Immature natural killer cell (primary cell): ENCODE results near the gene MEMO1. TPM values are rescaled to one million over a fixed set of nuclear protein-coding genes. Genes with fewer than 3 reads are reported as not detected.
"Not testable (repeated sequence)": the region's sequence is repeated elsewhere in the genome, so short reads cannot be mapped to it uniquely, and the experiment has no call there.

ENCODE experiments used
- DNase-seq, 3 donors: peaks; one replicate each; pipeline ENCODE4 v3.0.0; 2022; ENCODE audit warnings: mixed read lengths in 1 of 3
- H3K27ac Mint-ChIP-seq, 6 donors: one replicate each; pipeline ENCODE4 v1.8.0; 2020; ENCODE audit warnings: mixed read lengths in 6 of 6, mild to moderate bottlenecking in 5 of 6, inconsistent platforms in 4 of 6, moderate library complexity in 3 of 6
- H3K27me3 Mint-ChIP-seq, 3 donors: one replicate each; pipeline ENCODE4 v1.8.0; 2020 to 2021; ENCODE audit warnings: low read depth in 3 of 3, mild to moderate bottlenecking in 3 of 3, mixed read lengths in 3 of 3, moderate library complexity in 3 of 3, inconsistent platforms in 1 of 3
- H3K36me3 Mint-ChIP-seq, 3 donors: one replicate each; pipeline ENCODE4 v1.8.0; 2020; ENCODE audit warnings: mixed read lengths in 3 of 3, inconsistent platforms in 2 of 3, mild to moderate bottlenecking in 2 of 3
- H3K4me1 Mint-ChIP-seq, 2 donors: one replicate each; pipeline ENCODE4 v1.8.0; 2020; ENCODE audit warnings: inconsistent platforms in 2 of 2, mild to moderate bottlenecking in 2 of 2, mixed read lengths in 2 of 2, moderate library complexity in 1 of 2
- H3K4me3 Mint-ChIP-seq, 5 donors: one replicate each; pipeline ENCODE4 v1.8.0; 2020; ENCODE audit warnings: mild to moderate bottlenecking in 5 of 5, mixed read lengths in 5 of 5, inconsistent platforms in 3 of 5, moderate library complexity in 3 of 5
- H3K9me3 Mint-ChIP-seq, 6 donors: one replicate each; pipeline ENCODE4 v1.8.0; 2020; ENCODE audit warnings: mild to moderate bottlenecking in 6 of 6, mixed read lengths in 6 of 6, inconsistent platforms in 4 of 6, moderate library complexity in 3 of 6
- polyA plus RNA-seq, 3 donors: library from polyadenylated mRNA; unstranded; fragments of 300-500 nt; fragmentation: Illumina TruSeq; gene quantifications; one replicate each; pipeline ENCODE4 v1.2.3, GENCODE V29; 2021

Gene MEMO1
- polyA plus RNA-seq, 3 donors from 2014 or later = 32.8 to 49.1 (median 35.6) TPM

- H3K27me3 Mint-ChIP-seq, H3K9me3 Mint-ChIP-seq, H3K4me1 Mint-ChIP-seq, H3K4me3 Mint-ChIP-seq, DNase-seq: not testable (repeated sequence)
- H3K36me3 Mint-ChIP-seq = peaks cover 3 to 10% (median 6%) of the 10 kb centered on the region in 3 donors
- peak overlapping the region in 1 of 6 donors; percentile 8 for H3K27ac Mint-ChIP-seq
These were observed 147.7 kb downstream of the MEMO1 start for GRCh38 chr2:31863015-31863656.

DNA sequence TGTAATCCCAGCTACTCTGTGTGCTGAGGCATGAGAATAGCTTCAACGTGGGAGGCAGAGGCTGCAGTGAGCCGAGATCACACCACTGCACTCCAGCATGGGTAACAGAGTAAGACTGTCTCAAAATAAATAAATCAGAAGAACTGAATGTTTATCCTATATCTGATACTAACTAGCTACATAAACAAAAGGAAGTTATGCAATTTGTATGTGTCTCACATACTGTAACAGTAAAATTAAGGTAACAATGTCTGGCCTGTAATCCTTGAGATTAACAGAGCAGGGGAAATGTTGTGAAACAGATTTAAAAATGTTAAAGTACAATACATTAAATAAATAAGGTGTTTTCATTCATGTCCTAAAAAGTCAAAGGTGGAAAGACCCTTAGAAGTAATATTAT lies 150.8 kb downstream of the MEMO1 start:
- H3K4me1 Mint-ChIP-seq = no peaks in the 10 kb centered on the region
- H3K9me3 Mint-ChIP-seq = no peaks in the 10 kb centered on the region
- H3K36me3 Mint-ChIP-seq = peaks cover 0 to 7% (median 0%) of the 10 kb centered on the region in 3 donors
- H3K27ac Mint-ChIP-seq = no peak overlapping the region
- no peaks in the 10 kb centered on the region for H3K27me3 Mint-ChIP-seq
- H3K4me3 Mint-ChIP-seq = no peak overlapping the region
- DNase-seq = no peak

DNA sequence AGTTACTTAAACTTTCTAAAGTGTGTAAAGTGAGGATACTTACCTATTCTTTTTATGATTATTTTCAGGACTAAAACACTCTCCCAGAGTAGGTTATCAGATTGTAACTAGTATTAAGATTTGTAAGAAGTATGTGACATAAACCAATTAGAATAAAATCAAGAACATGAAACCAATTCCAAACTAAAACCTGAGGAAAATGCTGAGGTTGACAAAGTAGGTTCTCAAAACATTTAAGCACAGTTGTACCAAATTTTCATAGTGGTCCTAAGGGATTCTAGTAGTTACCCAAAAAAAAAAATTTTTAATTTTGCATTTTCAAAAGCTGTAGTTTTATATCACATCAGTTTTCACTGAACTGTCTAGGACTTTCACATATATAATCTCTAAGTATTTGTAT lies 157.3 kb downstream of the MEMO1 start:
- Mint-ChIP-seq H3K36me3 (peaks cover 0 to 9% (median 6%) of the 10 kb centered on the region in 3 donors), H3K27ac (no peak overlapping the region), H3K4me1 (no peaks in the 10 kb centered on the region), H3K27me3 (peaks cover 0 to 2% (median 0%) of the 10 kb centered on the region in 3 donors), H3K9me3 (no peaks in the 10 kb centered on the region), H3K4me3 (no peak overlapping the region)
- DNase-seq = no peak

DNA sequence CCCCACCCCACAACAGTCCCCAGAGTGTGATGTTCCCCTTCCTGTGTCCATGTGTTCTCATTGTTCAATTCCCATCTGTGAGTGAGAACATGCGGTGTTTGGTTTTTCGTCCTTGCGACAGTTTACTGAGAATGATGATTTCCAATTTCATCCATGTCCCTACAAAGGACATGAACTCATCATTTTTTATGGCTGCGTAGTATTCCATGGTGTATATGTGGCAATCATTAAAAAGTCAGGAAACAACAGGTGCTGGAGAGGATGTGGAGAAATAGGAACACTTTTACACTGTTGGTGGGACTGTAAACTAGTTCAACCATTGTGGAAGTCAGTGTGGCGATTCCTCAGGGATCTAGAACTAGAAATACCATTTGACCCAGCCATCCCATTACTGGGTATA lies 168.7 kb downstream of the MEMO1 start:
- not testable (repeated sequence) for H3K4me1 Mint-ChIP-seq

DNA sequence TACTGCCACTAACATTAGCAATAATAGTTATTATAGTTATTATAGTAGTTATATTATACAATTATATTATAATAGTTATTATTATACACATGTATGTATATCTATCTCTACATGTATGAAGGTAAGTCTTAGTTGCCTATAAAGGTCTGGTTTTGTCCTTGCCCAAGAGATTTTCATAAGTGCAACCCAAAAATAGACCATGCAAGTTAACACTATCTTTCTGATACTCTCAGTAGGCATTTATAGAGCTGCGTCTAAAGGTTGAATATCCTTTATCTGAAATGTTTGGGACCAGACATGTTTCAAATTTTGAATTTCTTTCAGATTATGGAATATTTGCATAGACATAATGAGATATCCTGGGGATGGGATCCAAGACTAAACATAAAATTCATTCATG lies 175.4 kb downstream of the MEMO1 start:
- H3K4me1 Mint-ChIP-seq = no peaks in the 10 kb centered on the region
- H3K27ac Mint-ChIP-seq = no peak overlapping the region
- H3K36me3 Mint-ChIP-seq = no peaks in the 10 kb centered on the region
- peaks cover 0 to 1% (median 0%) of the 10 kb centered on the region in 3 donors for H3K27me3 Mint-ChIP-seq
- H3K9me3 Mint-ChIP-seq = peaks cover 0 to 3% (median 0%) of the 10 kb centered on the region in 6 donors
- H3K4me3 Mint-ChIP-seq = no peak overlapping the region
- DNase-seq = no peak

More for the DNA sequence above, 168.7 kb downstream of the MEMO1 start:
- H3K9me3 Mint-ChIP-seq, H3K36me3 Mint-ChIP-seq, H3K27ac Mint-ChIP-seq, H3K4me3 Mint-ChIP-seq, H3K27me3 Mint-ChIP-seq, DNase-seq: not testable (repeated sequence)

GRCh38 chr2:31832363-31832762 lies 178.4 kb downstream of the MEMO1 start:
- Mint-ChIP-seq H3K27ac (no peak overlapping the region), H3K4me3 (no peak overlapping the region)

DNA sequence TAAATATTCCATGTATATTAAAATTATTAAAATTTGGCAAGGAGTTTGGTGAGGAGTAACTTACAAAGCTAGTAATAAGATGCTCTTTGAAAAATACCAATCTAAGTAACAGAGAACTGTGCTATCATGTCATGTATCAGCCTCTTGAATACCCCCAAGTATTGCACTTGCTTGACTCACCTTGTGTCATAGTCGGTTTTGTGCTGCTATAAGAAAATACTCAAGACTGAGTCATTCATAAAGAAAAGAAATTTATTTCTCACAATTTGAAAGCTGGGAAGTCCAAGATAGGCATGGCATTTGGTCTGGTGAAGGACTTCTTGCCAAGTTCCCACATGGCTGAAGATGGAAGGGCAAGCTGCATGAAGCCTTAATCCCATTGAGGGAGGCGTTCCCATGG lies 179.2 kb downstream of the MEMO1 start:
- Mint-ChIP-seq H3K27me3 (peaks cover 2 to 12% (median 5%) of the 10 kb centered on the region in 3 donors), H3K4me1 (no peaks in the 10 kb centered on the region), H3K36me3 (peaks cover 0 to 9% (median 8%) of the 10 kb centered on the region in 3 donors), H3K4me3 (no peak overlapping the region), H3K9me3 (peaks cover 12 to 24% (median 14%) of the 10 kb centered on the region in 6 donors), H3K27ac (no peak overlapping the region)
- no peak for DNase-seq

More at GRCh38 chr2:31832363-31832762, 178.4 kb downstream of the MEMO1 start:
- Mint-ChIP-seq H3K36me3 (peaks cover 0 to 7% (median 6%) of the 10 kb centered on the region in 3 donors), H3K4me1 (no peaks in the 10 kb centered on the region), H3K27me3 (peaks cover 0 to 12% (median 5%) of the 10 kb centered on the region in 3 donors), H3K9me3 (peaks cover 8 to 17% (median 10%) of the 10 kb centered on the region in 6 donors)
- no peak for DNase-seq

DNA sequence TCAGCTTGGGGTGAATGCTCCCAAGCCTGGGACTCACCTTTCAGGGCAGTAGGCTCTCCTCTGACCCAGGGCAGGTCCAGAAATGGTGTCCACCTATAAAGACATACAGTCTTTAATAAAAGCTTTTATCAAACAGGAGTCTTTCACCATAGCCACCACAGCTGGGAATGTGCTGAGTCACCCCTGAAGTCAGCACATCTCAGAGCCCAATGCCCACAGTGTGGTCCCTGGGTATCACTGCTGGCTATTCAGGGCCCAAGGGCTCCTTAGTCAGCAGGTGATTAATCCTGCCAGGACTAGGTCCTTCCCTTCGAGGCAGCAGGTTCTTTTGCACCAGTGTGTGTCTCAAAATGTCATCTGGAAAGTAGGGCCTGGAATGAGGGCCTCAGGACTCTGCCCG lies 181.9 kb downstream of the MEMO1 start:
- H3K4me3 Mint-ChIP-seq = no peak overlapping the region
- no peaks in the 10 kb centered on the region for H3K4me1 Mint-ChIP-seq
- H3K27ac Mint-ChIP-seq = no peak overlapping the region
- peaks cover 18 to 35% (median 22%) of the 10 kb centered on the region in 6 donors for H3K9me3 Mint-ChIP-seq
- peaks cover 2 to 12% (median 7%) of the 10 kb centered on the region in 3 donors for H3K27me3 Mint-ChIP-seq
- no peak for DNase-seq
- peaks cover 0 to 15% (median 8%) of the 10 kb centered on the region in 3 donors for H3K36me3 Mint-ChIP-seq

DNA sequence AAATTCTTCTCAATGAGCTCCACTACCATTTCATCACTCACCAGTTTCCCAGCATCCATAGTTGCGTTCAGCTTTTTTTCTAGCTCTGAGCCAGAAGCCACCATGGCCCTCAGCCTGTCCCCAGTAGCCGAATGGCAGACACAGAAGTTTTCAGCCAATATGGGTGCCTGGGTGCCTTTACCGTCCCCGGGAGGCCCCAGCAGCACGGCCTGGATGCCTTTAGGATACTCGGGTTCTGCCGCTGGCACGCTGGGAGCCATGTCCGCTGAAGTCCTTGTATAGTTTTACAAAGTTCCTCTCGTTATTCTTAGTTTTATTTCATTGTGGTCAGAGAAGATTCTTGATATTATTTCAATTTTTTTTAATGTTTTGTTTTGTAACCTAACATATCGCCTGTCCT lies 187.2 kb downstream of the MEMO1 start:
- H3K27me3 Mint-ChIP-seq = peaks cover 2 to 6% (median 5%) of the 10 kb centered on the region in 3 donors
- no peak overlapping the region for H3K4me3 Mint-ChIP-seq
- H3K9me3 Mint-ChIP-seq = peaks cover 20 to 55% (median 29%) of the 10 kb centered on the region in 6 donors

GRCh38 chr2:31822587-31822986 lies 188.2 kb downstream of the MEMO1 start:
- Mint-ChIP-seq H3K9me3 (peaks cover 19 to 49% (median 23%) of the 10 kb centered on the region in 6 donors), H3K27ac (no peak overlapping the region), H3K27me3 (peaks cover 2 to 3% (median 2%) of the 10 kb centered on the region in 3 donors), H3K4me1 (no peaks in the 10 kb centered on the region), H3K4me3 (no peak overlapping the region), H3K36me3 (peaks cover 5 to 10% (median 10%) of the 10 kb centered on the region in 3 donors)
- DNase-seq = no peak

More for the DNA sequence above, 187.2 kb downstream of the MEMO1 start:
- H3K4me1 Mint-ChIP-seq = no peaks in the 10 kb centered on the region
- no peak for DNase-seq
- H3K27ac Mint-ChIP-seq = no peak overlapping the region
- H3K36me3 Mint-ChIP-seq = peaks cover 8 to 15% (median 10%) of the 10 kb centered on the region in 3 donors

Other genes starting within 250 kb of the MEMO1 start
- gene DPY30, start 28.8 kb upstream of the MEMO1 start, polyA plus RNA-seq = 100 to 1,000 TPM; 130 to 163 (median 160) TPM
- gene SPAST, start 52.5 kb upstream of the MEMO1 start, polyA plus RNA-seq = 10 to 100 TPM in 2 of 3 donors, 1 to 10 TPM in 1; 9.1 to 12.9 (median 12.5) TPM
- 10 to 100 TPM in 1 of 3 donors, 1 to 10 TPM in 2; 7.3 to 10.6 (median 7.5) TPM for gene SLC30A6, start 154.9 kb upstream of the MEMO1 start, polyA plus RNA-seq